Spleen (tissue), 11 donors: ENCODE results near the gene SLC39A3. TPM values are rescaled to one million over a fixed set of nuclear protein-coding genes. Genes with fewer than 3 reads are reported as not detected.

Experiments
- DNase-seq: peaks from one replicate; pipeline ENCODE4 v3.0.0-alpha.2; 2020
- H3K27ac ChIP-seq, 8 donors: fragments of 200-600 bp; sonication (generic) in 7 of 8; 1 replicate in 4 of 8; 2 replicates in 4 of 8; pipeline versions ENCODE4 v1.5.0 to v1.8.0; 2016 to 2021; ENCODE audit warnings: inconsistent platforms in 4 of 8, mild to moderate bottlenecking in 4 of 8, moderate library complexity in 1 of 8
- H3K27me3 ChIP-seq, 7 donors: fragments of 200-600 bp; sonication (generic) in 6 of 7; replicated peaks in 1 of 7; 1 replicate in 4 of 7; 2 replicates in 3 of 7; pipeline versions ENCODE4 v1.5.0 to v1.8.0; 2016 to 2021; ENCODE audit warnings: inconsistent platforms in 3 of 7, mild to moderate bottlenecking in 1 of 7
- H3K36me3 ChIP-seq, 6 donors: fragments of 200-600 bp; sonication (generic) in 5 of 6; 1 replicate in 4 of 6; 2 replicates in 2 of 6; pipeline versions ENCODE4 v1.5.0 to v1.8.0; 2016 to 2021; ENCODE audit warnings: inconsistent platforms in 2 of 6
- H3K4me1 ChIP-seq, 6 donors: fragments of 200-600 bp; sonication (generic) in 5 of 6; 1 replicate in 3 of 6; 2 replicates in 3 of 6; pipeline versions ENCODE4 v1.5.0 to v1.8.0; 2016 to 2021; ENCODE audit warnings: inconsistent platforms in 3 of 6
- H3K4me3 ChIP-seq, 8 donors: fragments of 200-600 bp; sonication (generic) in 7 of 8; 1 replicate in 4 of 8; 2 replicates in 4 of 8; pipeline versions ENCODE4 v1.5.0 to v1.8.0; 2016 to 2021; ENCODE audit warnings: inconsistent platforms in 4 of 8, mild to moderate bottlenecking in 4 of 8, moderate library complexity in 2 of 8
- H3K9me3 ChIP-seq, 8 donors: fragments of 200-600 bp; sonication (generic) in 7 of 8; 1 replicate in 4 of 8; 2 replicates in 4 of 8; pipeline versions ENCODE4 v1.5.0 to v1.8.0; 2016 to 2021; ENCODE audit warnings: inconsistent platforms in 4 of 8
- CTCF ChIP-seq, 11 experiments: fragments of 200-600 bp in 7 of 11; fragments of 450-650 bp in 4 of 11; sonication (generic) in 4 of 11; IDR thresholded peaks in 8 of 11; conservative IDR thresholded peaks in 3 of 11; 1 replicate in 7 of 11; 2 replicates in 4 of 11; pipeline versions ENCODE4 v1.4.0 to v1.8.0; 2016 to 2021; ENCODE audit warnings: antibody characterized with exemption in 11 of 11, inconsistent platforms in 4 of 11, mild to moderate bottlenecking in 1 of 11
- POLR2A ChIP-seq, 3 donors: fragments of 450-650 bp; IDR thresholded peaks; one replicate each; pipeline ENCODE4 v1.5.1; 2017; ENCODE audit warnings: antibody characterized with exemption in 3 of 3, mild to moderate bottlenecking in 1 of 3
- POLR2AphosphoS5 ChIP-seq, 3 donors: sonication (generic); formaldehyde crosslinking; IDR thresholded peaks; one replicate each; pipeline ENCODE4 v1.5.1; 2017; ENCODE audit warnings: antibody characterized with exemption in 3 of 3
- WGBS, 5 donors: extraction: QIAGEN DNeasy Blood & Tissue Kit in 3 of 5; methylation state at CpG; one replicate each; pipeline versions ENCODE4 v1.1.5 to v1.1.7; 2013 to 2018; 5-methylcytosine and 5-hydroxymethylcytosine counted together
- intact Hi-C: fragments of 100-400 bp; cut with DNase I; formaldehyde crosslinking; loops from one replicate; pipeline ENCODE4 v1.15.0; 2023; ENCODE audit warnings: low total_unique reads
- polyA plus RNA-seq, 3 donors: library from polyadenylated mRNA; stranded (reverse); fragments of 200-250 nt; gene quantifications; one replicate each; pipeline ENCODE4 v1.2.1, GENCODE V29; 2013
- total RNA-seq, 7 donors: library from RNA; depleted of rRNA in 3 of 7; stranded (reverse); fragments of >200 nt in 3 of 7; fragmentation: NEBNext Ultra II Directional in 4 of 7; extraction: Animal tissue kit (Norgen Biotek cat#: 25700) in 4 of 7; gene quantifications; one replicate each; pipeline versions ENCODE4 v1.1.0 to v1.2.1, GENCODE V29; 2016 to 2021
- donor health status: healthy with polysubstance abuse.
- donor health status: DM: no; HTN: no; CAD: no; lungs with moderate emphysema.
- donor health status: DM: no; HTN: no; CAD: no.
- donor health status: Bipolar disorder and iron deficiency.
- donor health status: healthy.
- donor health status: DM: no; HTN: no; CAD: no.
- donor health status: DM: yes; HTN: yes; CAD: no.

Gene SLC39A3
- total and polyA plus RNA-seq, 10 donors, result 19.1 to 42.6 (median 27.4) TPM

DNA sequence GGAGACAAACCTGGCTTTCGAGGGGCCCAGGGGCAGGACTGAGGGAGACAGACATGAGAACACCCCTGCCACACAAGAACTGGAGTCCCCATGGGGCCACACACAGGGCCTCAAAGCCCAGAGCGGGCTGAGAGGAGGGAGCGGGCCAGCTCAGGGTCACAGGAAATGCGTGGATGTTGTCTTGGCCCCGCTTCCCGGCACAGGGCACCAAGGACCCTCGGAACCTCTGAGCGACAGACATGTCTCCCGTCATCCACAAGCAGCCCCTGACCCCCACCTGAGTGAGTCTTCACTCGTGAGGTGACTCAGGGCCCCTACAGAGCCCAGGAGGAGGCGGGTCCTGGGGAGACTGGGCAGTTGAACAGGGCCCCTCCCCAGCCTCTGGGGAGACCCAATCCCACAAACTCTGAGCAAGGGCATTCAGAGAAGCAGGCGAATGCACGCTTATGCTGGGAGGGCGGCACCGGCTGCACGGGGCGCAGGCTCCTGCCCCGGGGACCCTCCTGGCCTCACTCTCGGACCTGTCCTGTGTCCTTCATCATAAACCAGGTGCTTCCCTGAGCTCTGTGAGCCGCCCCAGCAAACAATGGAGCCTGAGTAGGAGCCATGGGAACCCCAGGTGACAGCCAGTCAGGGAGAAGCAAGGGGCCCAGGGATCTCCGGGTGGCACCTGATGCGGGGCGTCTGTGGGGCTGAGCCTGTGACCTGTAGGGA is 23.1 kb upstream of the SLC39A3 start:
- WGBS, 5 donors, result 79 to 92% (median 84%) methylated on average over 14 to 23 of the region's 23 CpGs
- peak in 2 of 3 donors; percentile 64 to 67 for TF ChIP-seq POLR2AphosphoS5 (IDR thresholded peaks at IDR 0.05)
- TF ChIP-seq POLR2A (IDR thresholded peaks at IDR 0.05), result no peak
- intact Hi-C loops, result no loop called here
- no peak for DNase-seq
- Histone ChIP-seq H3K27ac (peak overlapping the region in 7 of 8 donors; percentile 41 to 72 (median 56)), H3K4me3 (no peak overlapping the region), H3K9me3 (no peaks in the 10 kb centered on the region), H3K36me3 (peaks cover 0 to 100% (median 89%) of the 10 kb centered on the region in 6 donors), H3K4me1 (peaks cover 0 to 16% (median 2%) of the 10 kb centered on the region in 6 donors), H3K27me3 (no peaks in the 10 kb centered on the region)

DNA sequence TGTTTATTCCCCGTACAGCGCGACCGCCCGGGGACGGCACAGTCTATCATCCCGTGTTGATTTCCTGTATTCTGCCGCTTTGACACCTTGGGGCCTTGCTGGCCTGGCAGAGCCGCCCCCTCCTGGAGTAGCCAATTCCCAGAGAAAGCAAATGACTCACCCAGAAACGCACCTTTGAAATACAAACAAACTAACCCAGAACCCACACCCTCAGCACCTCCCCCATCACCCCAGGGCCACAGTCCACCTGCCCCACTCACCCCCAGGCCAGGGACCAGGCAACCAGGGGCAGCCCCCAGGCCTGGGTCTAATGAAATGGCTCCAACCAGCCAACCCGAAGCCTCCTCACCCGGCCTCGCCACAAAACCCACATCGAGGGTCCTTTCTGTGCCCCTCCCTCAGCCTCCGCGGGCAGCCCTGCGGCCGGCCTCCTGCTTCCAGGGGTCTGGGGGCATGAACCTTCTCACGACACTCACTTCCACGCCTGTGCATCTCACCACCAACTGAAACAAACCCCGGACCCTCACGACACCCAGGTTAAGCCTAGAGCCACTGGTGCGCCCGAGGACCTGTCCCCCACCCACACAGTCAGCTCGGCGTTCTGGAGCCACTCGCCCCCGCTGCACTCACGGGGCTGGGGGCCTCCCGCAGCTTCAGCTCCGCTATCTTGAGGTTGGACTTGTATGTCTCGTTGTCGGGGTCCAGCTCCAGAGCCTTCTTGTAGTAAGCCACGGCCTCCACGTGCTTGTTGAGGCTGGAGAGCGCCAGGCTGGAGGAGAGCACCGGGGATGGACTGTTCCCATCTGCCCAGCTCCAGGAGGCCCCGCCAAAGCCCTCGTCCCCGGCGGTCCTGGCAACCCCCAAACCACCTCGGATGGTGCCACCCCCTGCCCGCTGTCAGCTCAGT is 22.3 kb upstream of the SLC39A3 start:
- no peak for TF ChIP-seq CTCF (IDR thresholded peaks at IDR 0.05 in 8 of 11, conservative IDR thresholded peaks at IDR 0.05 in 3 of 11)
- TF ChIP-seq POLR2AphosphoS5 (IDR thresholded peaks at IDR 0.05), result no peak
- no peak for TF ChIP-seq POLR2A (IDR thresholded peaks at IDR 0.05)
- intact Hi-C loops, result no loop called here
- Histone ChIP-seq H3K27me3 (no peaks in the 10 kb centered on the region), H3K36me3 (peaks cover 0 to 100% (median 88%) of the 10 kb centered on the region in 6 donors), H3K27ac (peak overlapping the region in 7 of 8 donors; percentile 41 to 72 (median 56)), H3K4me3 (no peak overlapping the region), H3K9me3 (no peaks in the 10 kb centered on the region), H3K4me1 (peaks cover 0 to 16% (median 2%) of the 10 kb centered on the region in 6 donors)
- WGBS, 5 donors, result 92 to 96% (median 94%) methylated on average over 35 to 43 of the region's 43 CpGs
- no peak for DNase-seq

DNA sequence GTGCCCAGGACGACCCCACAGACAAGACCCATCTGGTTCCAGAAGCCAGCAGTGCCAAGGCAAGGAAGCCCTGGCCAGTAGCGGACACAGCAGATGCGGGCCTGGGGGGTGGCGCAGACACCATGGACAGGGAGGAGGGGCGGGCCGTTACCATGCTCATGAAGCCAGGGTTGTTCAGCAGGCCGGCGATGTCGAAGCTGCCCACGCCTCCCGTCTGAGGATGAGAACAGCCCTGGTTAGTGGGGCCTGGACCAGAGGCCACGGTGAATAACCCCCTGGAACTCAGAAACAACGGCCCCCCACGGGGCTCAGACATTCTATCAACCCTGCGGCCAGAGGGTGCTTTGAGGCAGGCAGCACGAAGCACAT is 21.5 kb upstream of the SLC39A3 start:
- H3K4me3 ChIP-seq, result no peak overlapping the region
- H3K36me3 ChIP-seq, result peaks cover 0 to 100% (median 87%) of the 10 kb centered on the region in 6 donors
- WGBS, 5 donors, result 90 to 98% (median 95%) methylated on average over 9 to 16 of the region's 16 CpGs
- peaks cover 0 to 16% (median 2%) of the 10 kb centered on the region in 6 donors for H3K4me1 ChIP-seq
- no peaks in the 10 kb centered on the region for H3K27me3 ChIP-seq
- DNase-seq, result no peak
- no peak overlapping the region for H3K27ac ChIP-seq
- no peaks in the 10 kb centered on the region for H3K9me3 ChIP-seq
- intact Hi-C loops, result no loop called here
- TF ChIP-seq CTCF (IDR thresholded peaks at IDR 0.05 in 8 of 11, conservative IDR thresholded peaks at IDR 0.05 in 3 of 11) (no peak), POLR2AphosphoS5 (IDR thresholded peaks at IDR 0.05) (peak in 1 of 3 donors; percentile 3)

DNA sequence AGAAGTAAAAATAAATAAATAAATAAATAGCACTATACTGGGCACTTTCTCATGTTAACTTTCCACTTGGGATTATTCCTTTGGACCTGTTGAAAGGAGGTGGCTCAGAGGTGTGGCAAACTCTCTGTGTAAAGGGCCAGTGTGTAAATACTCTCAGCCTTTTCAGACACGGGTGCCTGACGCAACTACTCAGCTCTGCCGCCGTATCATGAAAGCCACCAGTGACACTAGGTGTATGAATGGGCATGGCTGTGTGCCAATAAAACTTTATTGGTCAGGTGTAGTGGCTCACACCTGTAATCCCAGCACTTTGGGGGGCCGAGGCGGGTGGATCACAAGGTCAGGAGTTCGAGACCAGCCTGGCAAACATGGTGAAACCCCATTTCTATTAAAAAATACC is 20.1 kb upstream of the SLC39A3 start:
- Histone ChIP-seq H3K27ac (no peak overlapping the region), H3K4me3 (no peak overlapping the region), H3K36me3 (peaks cover 0 to 100% (median 86%) of the 10 kb centered on the region in 6 donors), H3K4me1 (peaks cover 0 to 16% (median 2%) of the 10 kb centered on the region in 6 donors), H3K27me3 (no peaks in the 10 kb centered on the region), H3K9me3 (no peaks in the 10 kb centered on the region)
- intact Hi-C loops, result no loop called here
- TF ChIP-seq POLR2A (IDR thresholded peaks at IDR 0.05) (no peak), CTCF (IDR thresholded peaks at IDR 0.05 in 8 of 11, conservative IDR thresholded peaks at IDR 0.05 in 3 of 11) (no peak), POLR2AphosphoS5 (IDR thresholded peaks at IDR 0.05) (no peak)
- 90 to 96% (median 91%) methylated on average over 7 of the region's 7 CpGs for WGBS, 5 donors
- DNase-seq, result no peak
